HK-2 (cell line): ENCODE measurements around the gene SGMS2.
A peak's percentile ranks its signal among the peaks of the same experiment; 100 is the strongest.

Experiments
- DNase-seq: peaks from one replicate; pipeline ENCODE4 v3.0.0-alpha.2; 2018; ENCODE audit not compliant: unreplicated experiment

Gene SGMS2

GRCh38 chr4:107824350-107825071 is at the start of gene SGMS2:
TSS of gene SGMS2 (plus strand) at chr4:107824932. CDS start at chr4:107895554, 70,622 bp downstream.
- DNase-seq, result peak; percentile 90

- no peak for DNase-seq
These were observed 46.8 kb upstream of the SGMS2 start for GRCh38 chr4:107777890-107778289.

GRCh38 chr4:107778784-107779530 is 45.8 kb upstream of the SGMS2 start:
- DNase-seq, result no peak

GRCh38 chr4:107780665-107781064 is 44.1 kb upstream of the SGMS2 start:
- DNase-seq, result no peak

GRCh38 chr4:107791902-107792301 is 32.8 kb upstream of the SGMS2 start:
- no peak for DNase-seq

- no peak for DNase-seq
These were observed 32.0 kb upstream of the SGMS2 start for GRCh38 chr4:107792711-107793110.

GRCh38 chr4:107793996-107794395 is 30.7 kb upstream of the SGMS2 start:
- DNase-seq, result no peak

- DNase-seq, result no peak
These were observed 24.9 kb upstream of the SGMS2 start for GRCh38 chr4:107799669-107800450.

- DNase-seq, result no peak
These were observed 24.0 kb upstream of the SGMS2 start for GRCh38 chr4:107800706-107801105.

- DNase-seq, result peak; percentile 35
These were observed 22.9 kb upstream of the SGMS2 start for GRCh38 chr4:107801766-107802211.

GRCh38 chr4:107804956-107805355 is 19.8 kb upstream of the SGMS2 start:
- no peak for DNase-seq

GRCh38 chr4:107806196-107806595 is 18.5 kb upstream of the SGMS2 start:
- DNase-seq, result no peak

GRCh38 chr4:107808572-107808971 is 16.2 kb upstream of the SGMS2 start:
- no peak for DNase-seq

- DNase-seq, result no peak
These were observed 15.5 kb upstream of the SGMS2 start for GRCh38 chr4:107809210-107809609.

GRCh38 chr4:107814758-107815157 is 10.0 kb upstream of the SGMS2 start:
- no peak for DNase-seq

GRCh38 chr4:107815158-107815557 is 9.6 kb upstream of the SGMS2 start:
- no peak for DNase-seq

- DNase-seq, result peak; percentile 16
These were observed 6.3 kb upstream of the SGMS2 start for GRCh38 chr4:107818301-107818910.

GRCh38 chr4:107823870-107824349 is 822 bp upstream of the SGMS2 start:
- DNase-seq, result no peak

GRCh38 chr4:107825072-107825824 is 516 bp downstream of the SGMS2 start:
- DNase-seq, result peak; percentile 68

- peak; percentile 10 for DNase-seq
These were observed 1.8 kb downstream of the SGMS2 start for GRCh38 chr4:107826421-107826980.
